GM12891 (cell line): ENCODE data around the gene SIK2.

Experiments used
- POLR2A ChIP-seq: IDR thresholded peaks from 2 replicates; pipeline ENCODE4 v1.6.1; 2011; ENCODE audit warnings: low read depth, low read length, control low read depth
- POU2F2 ChIP-seq: IDR thresholded peaks from 2 replicates; pipeline ENCODE4 v1.6.1; 2011; ENCODE audit warnings: low read depth, mild to moderate bottlenecking, control low read depth, low read length, moderate library complexity
- SPI1 ChIP-seq: IDR thresholded peaks from 2 replicates; pipeline ENCODE4 v1.6.1; 2011; ENCODE audit warnings: low read depth, low read length, control low read depth
- TAF1 ChIP-seq: IDR thresholded peaks from 2 replicates; pipeline ENCODE4 v1.6.1; 2011; ENCODE audit warnings: low read depth, low read length, control low read depth

- no peak for TF ChIP-seq POU2F2
- TF ChIP-seq SPI1, result no peak
- no peak for TF ChIP-seq POLR2A
- no peak for TF ChIP-seq TAF1
Observed at GRCh38 chr11:111555255-111555654, 47.0 kb upstream of the SIK2 start.
